HG03342 (cell line): ENCODE data around the gene ZBTB34.

Experiments
- ATAC-seq: cut with Tn5 transposase; IDR thresholded peaks from one replicate; pipeline ENCODE4 v1.9.1; 2021; ENCODE audit warnings: mild to moderate bottlenecking, moderate library complexity; ENCODE audit not compliant: unreplicated experiment

Gene ZBTB34

GRCh38 chr9:126842977-126843799 is 17.3 kb upstream of the ZBTB34 start:
- no peak for ATAC-seq

GRCh38 chr9:126844085-126844484 is 16.4 kb upstream of the ZBTB34 start:
- no peak for ATAC-seq

GRCh38 chr9:126847051-126847450 is 13.4 kb upstream of the ZBTB34 start:
- ATAC-seq = no peak

GRCh38 chr9:126849591-126850225 is 10.7 kb upstream of the ZBTB34 start:
- ATAC-seq = no peak

GRCh38 chr9:126851286-126851880 is 9.1 kb upstream of the ZBTB34 start:
- no peak for ATAC-seq

GRCh38 chr9:126852086-126852688 is 8.3 kb upstream of the ZBTB34 start:
- no peak for ATAC-seq

- no peak for ATAC-seq
Measured at GRCh38 chr9:126853667-126854066, 6.8 kb upstream of the ZBTB34 start.

GRCh38 chr9:126854734-126855133 is 5.7 kb upstream of the ZBTB34 start:
- ATAC-seq = no peak

- no peak for ATAC-seq
Measured at GRCh38 chr9:126856326-126856877, 4.0 kb upstream of the ZBTB34 start.

GRCh38 chr9:126857261-126857960 is 3.0 kb upstream of the ZBTB34 start:
- ATAC-seq = no peak

GRCh38 chr9:126859111-126859510 is 1.3 kb upstream of the ZBTB34 start:
- ATAC-seq = no peak

- peak; percentile 25 for ATAC-seq
Measured at GRCh38 chr9:126860757-126861466, 473 bp downstream of the ZBTB34 start.

GRCh38 chr9:126861707-126862103 is 1.3 kb downstream of the ZBTB34 start:
- no peak for ATAC-seq

- ATAC-seq = no peak
Measured at GRCh38 chr9:126862104-126862761, 1.8 kb downstream of the ZBTB34 start.

- ATAC-seq = no peak
Measured at GRCh38 chr9:126864771-126865170, 4.3 kb downstream of the ZBTB34 start.

GRCh38 chr9:126869368-126869767 is 8.9 kb downstream of the ZBTB34 start:
- no peak for ATAC-seq

GRCh38 chr9:126872516-126872915 is 12.1 kb downstream of the ZBTB34 start:
- no peak for ATAC-seq

- ATAC-seq = no peak
Measured at GRCh38 chr9:126874546-126875314, 14.3 kb downstream of the ZBTB34 start.
